ENCODE measurements around the gene ABHD16A.

Gene ABHD16A

GRCh38 chr6:31677955-31678354 is 25.2 kb downstream of the ABHD16A start:
- DNase-seq = no peak
- no peak for TF ChIP-seq CTCF (IDR thresholded peaks at IDR 0.05)
- Mint-ChIP-seq H3K27me3 (ENCODE audit: low read depth, poor library complexity) (peaks cover 20% of the 10 kb centered on the region), H3K36me3 (ENCODE audit: low read depth) (peaks cover 8% of the 10 kb centered on the region), H3K4me3 (no peak overlapping the region), H3K9me3 (no peaks in the 10 kb centered on the region), H3K27ac (no peak overlapping the region), H3K4me1 (peaks cover 33% of the 10 kb centered on the region)

- no peak overlapping the region for H3K4me3 Mint-ChIP-seq
- peaks cover 26% of the 10 kb centered on the region for H3K4me1 Mint-ChIP-seq
- H3K27ac Mint-ChIP-seq = no peak overlapping the region
- TF ChIP-seq CTCF (IDR thresholded peaks at IDR 0.05) = no peak
- H3K27me3 Mint-ChIP-seq (ENCODE audit: low read depth, poor library complexity) = peaks cover 16% of the 10 kb centered on the region
- peaks cover 19% of the 10 kb centered on the region for H3K36me3 Mint-ChIP-seq (ENCODE audit: low read depth)
- DNase-seq = no peak
- no peaks in the 10 kb centered on the region for H3K9me3 Mint-ChIP-seq
These were observed 26.2 kb downstream of the ABHD16A start for GRCh38 chr6:31676904-31677303.

GRCh38 chr6:31676322-31676903 is 26.7 kb downstream of the ABHD16A start:
- Mint-ChIP-seq H3K4me3 (no peak overlapping the region), H3K36me3 (ENCODE audit: low read depth) (peaks cover 21% of the 10 kb centered on the region), H3K9me3 (no peaks in the 10 kb centered on the region), H3K27me3 (ENCODE audit: low read depth, poor library complexity) (peaks cover 12% of the 10 kb centered on the region), H3K27ac (peak overlapping the region; percentile 30), H3K4me1 (peaks cover 21% of the 10 kb centered on the region)
- TF ChIP-seq CTCF (IDR thresholded peaks at IDR 0.05) = no peak
- DNase-seq = no peak

- no peak within 1 kb of the TSS for H3K4me3 Mint-ChIP-seq
- peak within 1 kb of the TSS; percentile 68 for H3K27ac Mint-ChIP-seq
- DNase-seq = no peak
- peaks cover 7% of the 10 kb centered on the region for H3K27me3 Mint-ChIP-seq (ENCODE audit: low read depth, poor library complexity)
- TF ChIP-seq CTCF (IDR thresholded peaks at IDR 0.05) = no peak
- H3K9me3 Mint-ChIP-seq = no peaks in the 10 kb centered on the region
- peaks cover 62% of the 10 kb centered on the region for H3K36me3 Mint-ChIP-seq (ENCODE audit: low read depth)
- peaks cover 22% of the 10 kb centered on the region for H3K4me1 Mint-ChIP-seq
These were observed 33.4 kb downstream of the ABHD16A start, which contains the start of gene LY6G5B for GRCh38 chr6:31669676-31670075. LY6G5B (plus strand) TSS chr6:31669976; CDS start chr6:31670951, 975 bp downstream.

- Mint-ChIP-seq H3K4me1 (peaks cover 51% of the 10 kb centered on the region), H3K36me3 (ENCODE audit: low read depth) (peaks cover 57% of the 10 kb centered on the region), H3K27ac (peak overlapping the region; percentile 96), H3K27me3 (ENCODE audit: low read depth, poor library complexity) (peaks cover 8% of the 10 kb centered on the region), H3K9me3 (no peaks in the 10 kb centered on the region), H3K4me3 (peak overlapping the region; percentile 93)
- no peak for DNase-seq
- no peak for TF ChIP-seq CTCF (IDR thresholded peaks at IDR 0.05)
These were observed 36.7 kb downstream of the ABHD16A start for GRCh38 chr6:31666337-31666965.
